T-cell (primary cell): Measurements from ENCODE around the gene LDHA. TPM values are rescaled to one million over a fixed set of nuclear protein-coding genes. Genes with fewer than 3 reads are reported as not detected.
"Not testable (repeated sequence)": the region's sequence is repeated elsewhere in the genome, so short reads cannot be mapped to it uniquely, and the experiment has no call there.

Source experiments
- ATAC-seq, 4 experiments: fragments of 200-7000 bp in 3 of 4; fragments of 150-1000 bp in 1 of 4; cut with Tn5 transposase; replicated peaks in 1 of 4; 1 replicate in 3 of 4; 2 replicates in 1 of 4; pipeline ENCODE4 v1.10.0; 2021; ENCODE audit warnings: moderate library complexity in 3 of 4, mild to moderate bottlenecking in 2 of 4, moderate number of reproducible peaks in 1 of 4
- CTCF ChIA-PET, 2 donors: fragments of 300-600 bp; sonication (Branson Sonifier 250); formaldehyde crosslinking; loops; one replicate each; lab custom pipeline; 2022; ENCODE audit warnings: antibody characterized with exemption in 2 of 2; lab: Charles Lee
- POLR2A ChIA-PET, 2 donors: fragments of 300-600 bp; sonication (Branson Sonifier 250); formaldehyde crosslinking; loops; one replicate each; lab custom pipeline; 2022; ENCODE audit warnings: antibody characterized with exemption in 2 of 2; lab: Charles Lee
- DNase-seq, 35 experiments: peaks; one replicate each; pipeline versions ENCODE4 v3.0.0 to v3.0.0-alpha.2; 2013 to 2023
- H3K27ac ChIP-seq: one replicate; pipeline ENCODE4 v1.5.1; 2013; ENCODE audit warnings: low read length
- H3K27me3 ChIP-seq, 2 experiments: replicated peaks in 1 of 2; 1 replicate in 1 of 2; 2 replicates in 1 of 2; pipeline versions ENCODE4 v1.6.1 to v1.7.0; 2013; ENCODE audit warnings: low read length in 1 of 2, mixed read lengths in 1 of 2; ENCODE audit not compliant: control insufficient read depth in 2 of 2, insufficient read depth in 2 of 2; ENCODE audit errors: extremely low read depth in 1 of 2
- H3K36me3 ChIP-seq, 2 donors: 1 replicate in 1 of 2; 2 replicates in 1 of 2; pipeline versions ENCODE4 v1.6.1 to v1.7.0; 2013; ENCODE audit warnings: low read length in 1 of 2; ENCODE audit not compliant: control insufficient read depth in 2 of 2, insufficient read depth in 1 of 2; ENCODE audit errors: extremely low read depth in 1 of 2
- H3K4me1 ChIP-seq, 2 experiments: 1 replicate in 1 of 2; 2 replicates in 1 of 2; pipeline versions ENCODE4 v1.6.1 to v1.7.0; 2013; ENCODE audit warnings: low read length in 2 of 2, mixed read lengths in 1 of 2; ENCODE audit not compliant: insufficient read depth in 2 of 2, control insufficient read depth in 1 of 2; ENCODE audit errors: extremely low read depth in 1 of 2
- H3K4me3 ChIP-seq, 2 donors: 1 replicate in 1 of 2; 2 replicates in 1 of 2; pipeline versions ENCODE4 v1.5.1 to v1.7.0; 2013; ENCODE audit warnings: mild to moderate bottlenecking in 2 of 2, low read length in 1 of 2, moderate library complexity in 1 of 2; ENCODE audit not compliant: control insufficient read depth in 1 of 2; ENCODE audit errors: extremely low read depth in 1 of 2
- H3K9me3 ChIP-seq: 2 replicates; pipeline ENCODE4 v1.7.0; 2013
- H3K27ac Mint-ChIP-seq, 2 donors: one replicate each; pipeline ENCODE4 v1.8.0; 2020 to 2021; ENCODE audit warnings: mild to moderate bottlenecking in 2 of 2, mixed read lengths in 2 of 2
- H3K27me3 Mint-ChIP-seq, 2 donors: one replicate each; pipeline ENCODE4 v1.8.0; 2021 to 2022; ENCODE audit warnings: mixed read lengths in 2 of 2
- H3K36me3 Mint-ChIP-seq: one replicate; pipeline ENCODE4 v1.8.0; 2021; ENCODE audit warnings: mixed read lengths
- H3K4me1 Mint-ChIP-seq, 3 donors: one replicate each; pipeline ENCODE4 v1.8.0; 2020 to 2022; ENCODE audit warnings: mixed read lengths in 3 of 3, mild to moderate bottlenecking in 1 of 3
- H3K4me3 Mint-ChIP-seq, 3 donors: one replicate each; pipeline ENCODE4 v1.8.0; 2020 to 2022; ENCODE audit warnings: mild to moderate bottlenecking in 3 of 3, mixed read lengths in 3 of 3, moderate library complexity in 3 of 3
- H3K9me3 Mint-ChIP-seq, 3 donors: one replicate each; pipeline ENCODE4 v1.8.0; 2020 to 2022; ENCODE audit warnings: mixed read lengths in 3 of 3
- WGBS: methylation state at CpG from one replicate; pipeline ENCODE4 v1.1.5; 2013; ENCODE audit warnings: missing lambda C conversion rate; ENCODE audit not compliant: insufficient coverage; 5-methylcytosine and 5-hydroxymethylcytosine counted together
- total RNA-seq, 35 experiments: library from RNA in 6 of 35; stranded (reverse) in 6 of 35; fragments of 120-200 nt in 1 of 35; gene quantifications; one replicate each; pipeline versions ENCODE4 v1.2.1 to v1.2.4 and lab custom pipeline; 2013 to 2026

Gene LDHA
- total RNA-seq, 5 donors from 2014 or later (not counting 1 experiment from before 2014, with no cell fraction given): 130 to 323 (median 161) TPM

GRCh38 chr11:18397921-18398320 is 3.6 kb downstream of the LDHA start:
- Mint-ChIP-seq H3K9me3 (no peaks in the 10 kb centered on the region), H3K4me1 (peaks cover 30 to 44% (median 40%) of the 10 kb centered on the region in 3 donors), H3K36me3 (peaks cover 40% of the 10 kb centered on the region), H3K27me3 (no peaks in the 10 kb centered on the region), H3K27ac (no peak overlapping the region), H3K4me3 (peak overlapping the region in 1 of 3 donors; percentile 6)
- no peak for ATAC-seq
- Histone ChIP-seq H3K27me3 (no peaks in the 10 kb centered on the region), H3K36me3 (peaks cover 2 to 50% of the 10 kb centered on the region in 2 donors), H3K4me1 (peaks cover 7 to 33% of the 10 kb centered on the region in 2 experiments), H3K4me3 (no peak overlapping the region), H3K27ac (no peak overlapping the region), H3K9me3 (no peaks in the 10 kb centered on the region)
- CTCF ChIA-PET: interaction anchor here in 1 of 2 donors (0.7 to 1.0 kb wide), 3 partner anchors 76 to 459 kb away, joined by 3 to 4 read pairs (median 3); no protein-coding TSS in a partner anchor
- no peak for DNase-seq
- WGBS: no CpG with 5 or more reads among the region's 3 CpGs
- POLR2A ChIA-PET: interaction anchor here (0.5 to 3.9 kb wide), 4 partner anchors 24 to 129 kb away, joined by 3 to 53 read pairs (median 12); partner anchors contain the start of genes GTF2H1 (in 1 of the 2), HPS5 (in 1 of the 2) and TSG101 (in 1 of the 2)

- H3K4me3 ChIP-seq, H3K27ac Mint-ChIP-seq, H3K9me3 ChIP-seq, DNase-seq, ATAC-seq, H3K9me3 Mint-ChIP-seq, H3K27me3 Mint-ChIP-seq, H3K4me3 Mint-ChIP-seq, H3K27me3 ChIP-seq, H3K27ac ChIP-seq: not testable (repeated sequence)
- ChIA-PET CTCF (interaction anchor here in 1 of 2 donors (1.6 kb wide), 1 partner anchor 9 kb away, joined by 4 read pairs; no protein-coding TSS in a partner anchor), POLR2A (interaction anchor here (0.5 to 1.5 kb wide), 4 partner anchors 9 to 1120 kb away, joined by 3 to 13 read pairs (median 5); no protein-coding TSS in a partner anchor)
- H3K4me1 Mint-ChIP-seq: peaks cover 23 to 38% (median 29%) of the 10 kb centered on the region in 3 donors
- H3K36me3 Mint-ChIP-seq: peaks cover 53% of the 10 kb centered on the region
- no CpG with 5 or more reads among the region's 9 CpGs for WGBS
- Histone ChIP-seq H3K36me3 (peaks cover 6 to 79% of the 10 kb centered on the region in 2 donors), H3K4me1 (peaks cover 2 to 15% of the 10 kb centered on the region in 2 experiments)
Observed at GRCh38 chr11:18401077-18401476, 6.7 kb downstream of the LDHA start.

GRCh38 chr11:18404062-18404461 is 9.7 kb downstream of the LDHA start:
- peaks cover 0 to 3% of the 10 kb centered on the region in 2 experiments for H3K4me1 ChIP-seq
- no peaks in the 10 kb centered on the region for H3K27me3 ChIP-seq
- DNase-seq (no peak), ATAC-seq (no peak)
- no peak overlapping the region for H3K27ac ChIP-seq
- H3K4me3 ChIP-seq: no peak overlapping the region
- ChIA-PET POLR2A (interaction anchor here in 1 of 2 donors (0.8 to 2.5 kb wide), 2 partner anchors 9 to 147 kb away, joined by 3 to 13 read pairs; partner anchors contain the start of gene LDHA), CTCF (no interaction called here)
- Mint-ChIP-seq H3K4me1 (peaks cover 4 to 17% (median 7%) of the 10 kb centered on the region in 3 donors), H3K36me3 (peaks cover 44% of the 10 kb centered on the region), H3K27ac (no peak overlapping the region), H3K27me3 (no peaks in the 10 kb centered on the region), H3K9me3 (no peaks in the 10 kb centered on the region), H3K4me3 (no peak overlapping the region)
- 100% methylated on average over 1 of the region's 4 CpGs for WGBS
- no peaks in the 10 kb centered on the region for H3K9me3 ChIP-seq
- peaks cover 19 to 88% of the 10 kb centered on the region in 2 donors for H3K36me3 ChIP-seq

- not testable (repeated sequence) for H3K27me3 ChIP-seq, H3K4me3 ChIP-seq, H3K9me3 ChIP-seq, H3K27ac ChIP-seq, H3K27ac Mint-ChIP-seq, H3K9me3 Mint-ChIP-seq, H3K4me1 ChIP-seq, H3K27me3 Mint-ChIP-seq, H3K4me3 Mint-ChIP-seq, DNase-seq, ATAC-seq
- peaks cover 11 to 12% (median 11%) of the 10 kb centered on the region in 3 donors for H3K4me1 Mint-ChIP-seq
- H3K36me3 Mint-ChIP-seq: peaks cover 26% of the 10 kb centered on the region
- 93% methylated on average over 3 of the region's 3 CpGs for WGBS
- CTCF ChIA-PET: interaction anchor here in 1 of 2 donors (0.6 kb wide), 2 partner anchors 96 to 293 kb away, joined by 3 read pairs; no protein-coding TSS in a partner anchor
- POLR2A ChIA-PET: interaction anchor here (0.6 to 1.5 kb wide), 2 partner anchors 8 to 13 kb away, joined by 3 to 5 read pairs; partner anchors contain the start of gene LDHA (in 1 of the 2)
- H3K36me3 ChIP-seq: peaks cover 19 to 64% of the 10 kb centered on the region in 2 donors
Observed at GRCh38 chr11:18407400-18407799, 13.0 kb downstream of the LDHA start.

- peaks cover 0 to 4% of the 10 kb centered on the region in 2 experiments for H3K4me1 ChIP-seq
- peaks cover 13 to 51% of the 10 kb centered on the region in 2 donors for H3K36me3 ChIP-seq
- H3K27ac Mint-ChIP-seq: no peak overlapping the region
- ATAC-seq: no peak
- ChIA-PET CTCF (no interaction called here), POLR2A (interaction anchor here (1.2 to 1.5 kb wide), 2 partner anchors 8 to 13 kb away, joined by 3 to 6 read pairs; no protein-coding TSS in a partner anchor)
- no peaks in the 10 kb centered on the region for H3K27me3 Mint-ChIP-seq
- no peak overlapping the region for H3K4me3 ChIP-seq
- no peaks in the 10 kb centered on the region for H3K9me3 Mint-ChIP-seq
- DNase-seq: no peak
- WGBS: 92% methylated on average over 5 of the region's 9 CpGs
- H3K4me1 Mint-ChIP-seq: peaks cover 7 to 15% (median 7%) of the 10 kb centered on the region in 3 donors
- no peaks in the 10 kb centered on the region for H3K9me3 ChIP-seq
- peaks cover 14% of the 10 kb centered on the region for H3K36me3 Mint-ChIP-seq
- H3K27ac ChIP-seq: no peak overlapping the region
- no peak overlapping the region for H3K4me3 Mint-ChIP-seq
- no peaks in the 10 kb centered on the region for H3K27me3 ChIP-seq
Observed at GRCh38 chr11:18408558-18409291, 14.4 kb downstream of the LDHA start.

GRCh38 chr11:18416459-18416858 is 22.1 kb downstream of the LDHA start:
- no peak for ATAC-seq
- Histone ChIP-seq H3K36me3 (no peaks in the 10 kb centered on the region), H3K27me3 (no peaks in the 10 kb centered on the region), H3K9me3 (no peaks in the 10 kb centered on the region), H3K4me1 (no peaks in the 10 kb centered on the region), H3K27ac (no peak overlapping the region), H3K4me3 (no peak overlapping the region)
- H3K9me3 Mint-ChIP-seq: no peaks in the 10 kb centered on the region
- no peaks in the 10 kb centered on the region for H3K27me3 Mint-ChIP-seq
- peaks cover 9 to 11% (median 10%) of the 10 kb centered on the region in 3 donors for H3K4me1 Mint-ChIP-seq
- ChIA-PET CTCF (no interaction called here), POLR2A (no interaction called here)
- 100% methylated on average over 1 of the region's 3 CpGs for WGBS
- H3K4me3 Mint-ChIP-seq: no peak overlapping the region
- no peak for DNase-seq
- no peak overlapping the region for H3K27ac Mint-ChIP-seq
- H3K36me3 Mint-ChIP-seq: no peaks in the 10 kb centered on the region
